B cell (primary cell): ENCODE measurements around the gene MTCL3.

Source experiments
- ATAC-seq: fragments of 200-7000 bp; cut with Tn5 transposase; one replicate; pipeline ENCODE4 v1.10.0; 2021; ENCODE audit warnings: low read depth, mild to moderate bottlenecking, moderate number of reproducible peaks, moderate library complexity
- CTCF ChIA-PET: fragments of 350-600 bp; sonication (Branson Sonifier 250); formaldehyde crosslinking; loops from one replicate; lab custom pipeline; 2021; ENCODE audit warnings: antibody characterized with exemption, inconsistent platforms; lab: Charles Lee
- POLR2A ChIA-PET: fragments of 350-600 bp; sonication (Branson Sonifier 250); formaldehyde crosslinking; loops from one replicate; lab custom pipeline; 2021; ENCODE audit warnings: antibody characterized with exemption; lab: Charles Lee
- DNase-seq: peaks from one replicate; pipeline ENCODE4 v3.0.0; 2013
- H2AFZ ChIP-seq: 2 replicates; pipeline ENCODE4 v1.6.1; 2012; ENCODE audit warnings: mild to moderate bottlenecking, low read depth, low read length; ENCODE audit not compliant: insufficient read depth, poor library complexity, severe bottlenecking
- H3K27ac ChIP-seq, 2 donors: 1 replicate in 1 of 2; 2 replicates in 1 of 2; pipeline ENCODE4 v1.5.1; 2012 to 2013; ENCODE audit warnings: low read length in 2 of 2, mild to moderate bottlenecking in 2 of 2, moderate library complexity in 1 of 2
- H3K27me3 ChIP-seq, 4 experiments: fragments of 200-600 bp in 1 of 4; sonication (generic) in 1 of 4; replicated peaks in 1 of 4; 1 replicate in 2 of 4; 2 replicates in 2 of 4; pipeline versions ENCODE4 v1.6.1 to v1.7.0; 2013 to 2016; ENCODE audit warnings: low read length in 3 of 4, mild to moderate bottlenecking in 2 of 4, mixed read lengths in 1 of 4, moderate library complexity in 1 of 4; ENCODE audit not compliant: insufficient read depth in 4 of 4, control insufficient read depth in 3 of 4; ENCODE audit errors: control extremely low read depth in 1 of 4
- H3K36me3 ChIP-seq, 2 experiments: replicated peaks in 1 of 2; 1 replicate in 1 of 2; 2 replicates in 1 of 2; pipeline versions ENCODE4 v1.6.1 to v1.7.1; 2013; ENCODE audit warnings: low read length in 1 of 2; ENCODE audit not compliant: insufficient read depth in 2 of 2, control insufficient read depth in 1 of 2; ENCODE audit errors: control extremely low read depth in 1 of 2, extremely low read depth in 1 of 2
- H3K4me1 ChIP-seq, 2 donors: fragments of 200-600 bp in 1 of 2; sonication (generic) in 1 of 2; 1 replicate in 1 of 2; 2 replicates in 1 of 2; pipeline versions ENCODE4 v1.5.1 to v1.6.1; 2013 to 2017; ENCODE audit warnings: low read length in 2 of 2; ENCODE audit not compliant: control insufficient read depth in 2 of 2, insufficient read depth in 2 of 2
- H3K4me2 ChIP-seq: replicated peaks from 2 replicates; pipeline ENCODE3; 2012; ENCODE audit warnings: mild to moderate bottlenecking, low read depth, low read length; ENCODE audit not compliant: poor library complexity, severe bottlenecking
- H3K4me3 ChIP-seq, 5 experiments: fragments of 200-600 bp in 1 of 5; sonication (generic) in 1 of 5; 1 replicate in 3 of 5; 2 replicates in 2 of 5; pipeline versions ENCODE4 v1.5.1 to v1.7.0; 2011 to 2016; ENCODE audit warnings: low read length in 4 of 5, mild to moderate bottlenecking in 4 of 5, low read depth in 2 of 5, control low read depth in 1 of 5, moderate library complexity in 1 of 5; ENCODE audit not compliant: insufficient read depth in 1 of 5; ENCODE audit errors: control extremely low read depth in 1 of 5, extremely low read depth in 1 of 5
- H3K79me2 ChIP-seq: fragments of 200-600 bp; sonication (generic); one replicate; pipeline ENCODE4 v1.6.0; 2016; ENCODE audit warnings: low read length; ENCODE audit not compliant: control insufficient read depth, insufficient read depth
- H3K9ac ChIP-seq: fragments of 200-600 bp; sonication (generic); 2 replicates; pipeline ENCODE4 v1.6.1; 2017; ENCODE audit warnings: mild to moderate bottlenecking, low read length, moderate library complexity
- H3K9me3 ChIP-seq, 3 donors: one replicate each; pipeline versions ENCODE4 v1.6.1 to v1.7.1; 2013; ENCODE audit warnings: low read length in 2 of 3; ENCODE audit not compliant: control insufficient read depth in 2 of 3, insufficient read depth in 1 of 3; ENCODE audit errors: control extremely low read depth in 1 of 3
- H4K20me1 ChIP-seq: 2 replicates; pipeline ENCODE4 v1.6.0; 2012; ENCODE audit warnings: mild to moderate bottlenecking, low read length; ENCODE audit not compliant: insufficient read depth, control insufficient read depth, poor library complexity, severe bottlenecking
- H3K27ac Mint-ChIP-seq: one replicate; pipeline ENCODE4 v1.8.0; 2021; ENCODE audit warnings: mixed read lengths
- H3K27me3 Mint-ChIP-seq: one replicate; pipeline ENCODE4 v1.8.0; 2021; ENCODE audit warnings: mixed read lengths
- H3K4me1 Mint-ChIP-seq: one replicate; pipeline ENCODE4 v1.8.0; 2021; ENCODE audit warnings: mixed read lengths
- H3K4me3 Mint-ChIP-seq: one replicate; pipeline ENCODE4 v1.8.0; 2021; ENCODE audit warnings: mixed read lengths
- H3K9me3 Mint-ChIP-seq: one replicate; pipeline ENCODE4 v1.8.0; 2022; ENCODE audit warnings: mixed read lengths; ENCODE audit not compliant: insufficient read depth
- EZH2 ChIP-seq: IDR thresholded peaks from 2 replicates; pipeline ENCODE4 v1.6.1; 2012; ENCODE audit warnings: borderline replicate concordance, low read depth, mild to moderate bottlenecking, moderate library complexity, low read length; ENCODE audit not compliant: insufficient read depth, poor library complexity, severe bottlenecking
- WGBS: methylation state at CpG from one replicate; pipeline ENCODE4 v1.1.5; 2013; ENCODE audit warnings: missing lambda C conversion rate; ENCODE audit not compliant: insufficient coverage; 5-methylcytosine and 5-hydroxymethylcytosine counted together
- intact Hi-C: fragments of 100-400 bp; cut with micrococcal nuclease; formaldehyde crosslinking; loops from one replicate; pipeline ENCODE4 v1.10.0; 2022
- TF ChIP-seq, protein P1 (sequence below): fragments of 200-600 bp; IDR thresholded peaks from one replicate; pipeline ENCODE4 v1.8.0; 2022; ENCODE audit warnings: antibody characterized with exemption, mild to moderate bottlenecking

Gene MTCL3

DNA sequence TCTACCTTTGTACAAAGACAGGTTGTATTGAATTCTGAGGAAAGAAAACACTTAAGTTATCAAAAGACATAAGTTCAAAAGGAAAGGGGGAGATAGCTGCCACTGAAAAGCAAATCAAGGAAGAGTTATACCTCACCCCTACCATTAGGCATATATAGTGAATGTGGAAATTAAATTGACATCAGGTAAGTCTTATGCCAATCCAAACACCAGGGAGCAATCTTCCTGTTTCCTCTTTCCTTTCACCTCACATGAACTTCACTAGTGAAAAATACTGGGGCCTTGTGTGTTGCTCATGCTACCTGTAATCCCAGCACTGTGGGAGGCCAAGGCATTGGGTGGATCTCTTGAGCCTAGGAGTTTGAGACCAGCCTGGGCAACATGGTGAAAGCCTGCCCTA is 47.0 kb upstream of the MTCL3 start:
- ChIA-PET POLR2A (no interaction called here), CTCF (no interaction called here)
- Histone ChIP-seq H3K36me3 (no peaks in the 10 kb centered on the region), H3K4me3 (no peak overlapping the region), H3K4me2 (no peak overlapping the region), H3K27me3 (no peaks in the 10 kb centered on the region), H3K27ac (no peak overlapping the region), H2AFZ (no peak overlapping the region), H3K79me2 (no peaks in the 10 kb centered on the region), H4K20me1 (no peaks in the 10 kb centered on the region), H3K9me3 (no peaks in the 10 kb centered on the region), H3K9ac (no peak overlapping the region), H3K4me1 (no peaks in the 10 kb centered on the region)
- no peak overlapping the region for H3K4me3 Mint-ChIP-seq
- ATAC-seq: no peak
- peaks cover 4% of the 10 kb centered on the region for H3K4me1 Mint-ChIP-seq
- H3K27me3 Mint-ChIP-seq: peaks cover 5% of the 10 kb centered on the region
- no peak for DNase-seq
- H3K27ac Mint-ChIP-seq: no peak overlapping the region
- H3K9me3 Mint-ChIP-seq: no peaks in the 10 kb centered on the region
- TF ChIP-seq, protein P1, sequence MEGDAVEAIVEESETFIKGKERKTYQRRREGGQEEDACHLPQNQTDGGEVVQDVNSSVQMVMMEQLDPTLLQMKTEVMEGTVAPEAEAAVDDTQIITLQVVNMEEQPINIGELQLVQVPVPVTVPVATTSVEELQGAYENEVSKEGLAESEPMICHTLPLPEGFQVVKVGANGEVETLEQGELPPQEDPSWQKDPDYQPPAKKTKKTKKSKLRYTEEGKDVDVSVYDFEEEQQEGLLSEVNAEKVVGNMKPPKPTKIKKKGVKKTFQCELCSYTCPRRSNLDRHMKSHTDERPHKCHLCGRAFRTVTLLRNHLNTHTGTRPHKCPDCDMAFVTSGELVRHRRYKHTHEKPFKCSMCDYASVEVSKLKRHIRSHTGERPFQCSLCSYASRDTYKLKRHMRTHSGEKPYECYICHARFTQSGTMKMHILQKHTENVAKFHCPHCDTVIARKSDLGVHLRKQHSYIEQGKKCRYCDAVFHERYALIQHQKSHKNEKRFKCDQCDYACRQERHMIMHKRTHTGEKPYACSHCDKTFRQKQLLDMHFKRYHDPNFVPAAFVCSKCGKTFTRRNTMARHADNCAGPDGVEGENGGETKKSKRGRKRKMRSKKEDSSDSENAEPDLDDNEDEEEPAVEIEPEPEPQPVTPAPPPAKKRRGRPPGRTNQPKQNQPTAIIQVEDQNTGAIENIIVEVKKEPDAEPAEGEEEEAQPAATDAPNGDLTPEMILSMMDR: no peak
- TF ChIP-seq EZH2: no peak
- intact Hi-C loops: no loop called here

DNA sequence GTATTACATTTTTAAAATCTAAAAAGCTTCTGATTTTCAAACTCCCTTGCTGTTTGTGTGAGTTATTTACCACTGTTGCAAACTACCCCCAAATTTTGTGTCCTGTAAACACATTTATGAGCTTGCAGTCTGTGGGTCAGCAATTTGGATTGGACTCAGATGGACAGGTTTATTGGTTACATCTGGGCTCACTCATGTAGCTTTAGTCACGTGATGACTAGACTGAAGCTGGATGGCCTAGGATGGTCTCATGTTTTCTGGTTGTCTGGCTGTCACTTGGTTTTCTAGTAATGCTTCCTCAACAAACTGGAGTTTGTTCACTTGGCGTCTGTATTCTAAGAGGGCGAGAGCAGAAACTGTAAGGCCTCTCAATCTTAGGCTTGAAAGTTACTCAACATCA is 45.6 kb upstream of the MTCL3 start:
- 63% methylated on average over 1 of the region's 3 CpGs for WGBS
- Mint-ChIP-seq H3K9me3 (no peaks in the 10 kb centered on the region), H3K27me3 (peaks cover 5% of the 10 kb centered on the region), H3K27ac (no peak overlapping the region), H3K4me3 (no peak overlapping the region), H3K4me1 (no peaks in the 10 kb centered on the region)
- Histone ChIP-seq H3K9me3 (no peaks in the 10 kb centered on the region), H3K36me3 (no peaks in the 10 kb centered on the region), H3K27ac (no peak overlapping the region), H3K4me2 (no peak overlapping the region), H3K4me1 (no peaks in the 10 kb centered on the region), H2AFZ (no peak overlapping the region), H3K4me3 (no peak overlapping the region), H4K20me1 (no peaks in the 10 kb centered on the region), H3K27me3 (no peaks in the 10 kb centered on the region), H3K79me2 (no peaks in the 10 kb centered on the region), H3K9ac (no peak overlapping the region)
- ATAC-seq (no peak), DNase-seq (no peak)
- ChIA-PET CTCF (no interaction called here), POLR2A (interaction anchor here (0.7 kb wide), 1 partner anchor 1534 kb away, joined by 3 read pairs; no protein-coding TSS in a partner anchor)
- no peak for TF ChIP-seq EZH2
- TF ChIP-seq, protein P1: no peak
- intact Hi-C loops: no loop called here
